HUDEP-2 (cell line): Measurements from ENCODE around the gene TEX13B.

ENCODE experiments used
- DNase-seq, 76 experiments: peaks; one replicate each; lab custom pipeline; 2025; ENCODE audit not compliant: unreplicated experiment in 76 of 76; lab: John Stamatoyannopoulos, UW

Gene TEX13B

GRCh38 chrX:107940095-107940494 is 42.1 kb downstream of the TEX13B start:
- DNase-seq = no peak

DNA sequence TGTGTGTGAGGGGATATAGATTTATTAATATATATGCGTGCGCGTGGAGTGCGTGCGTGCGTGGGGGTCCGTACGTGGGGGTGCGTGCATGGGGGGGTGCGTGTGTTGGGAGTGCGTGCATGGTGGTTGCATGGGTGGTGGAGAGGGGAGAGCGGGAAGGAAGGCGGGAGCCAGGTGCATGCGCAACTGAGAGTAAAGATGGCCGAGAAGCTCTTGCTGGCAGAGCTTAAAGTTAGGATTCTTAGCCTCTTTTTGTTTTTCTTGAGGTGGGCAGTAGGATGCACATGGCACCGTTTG is 45.8 kb downstream of the TEX13B start:
- DNase-seq = no peak

DNA sequence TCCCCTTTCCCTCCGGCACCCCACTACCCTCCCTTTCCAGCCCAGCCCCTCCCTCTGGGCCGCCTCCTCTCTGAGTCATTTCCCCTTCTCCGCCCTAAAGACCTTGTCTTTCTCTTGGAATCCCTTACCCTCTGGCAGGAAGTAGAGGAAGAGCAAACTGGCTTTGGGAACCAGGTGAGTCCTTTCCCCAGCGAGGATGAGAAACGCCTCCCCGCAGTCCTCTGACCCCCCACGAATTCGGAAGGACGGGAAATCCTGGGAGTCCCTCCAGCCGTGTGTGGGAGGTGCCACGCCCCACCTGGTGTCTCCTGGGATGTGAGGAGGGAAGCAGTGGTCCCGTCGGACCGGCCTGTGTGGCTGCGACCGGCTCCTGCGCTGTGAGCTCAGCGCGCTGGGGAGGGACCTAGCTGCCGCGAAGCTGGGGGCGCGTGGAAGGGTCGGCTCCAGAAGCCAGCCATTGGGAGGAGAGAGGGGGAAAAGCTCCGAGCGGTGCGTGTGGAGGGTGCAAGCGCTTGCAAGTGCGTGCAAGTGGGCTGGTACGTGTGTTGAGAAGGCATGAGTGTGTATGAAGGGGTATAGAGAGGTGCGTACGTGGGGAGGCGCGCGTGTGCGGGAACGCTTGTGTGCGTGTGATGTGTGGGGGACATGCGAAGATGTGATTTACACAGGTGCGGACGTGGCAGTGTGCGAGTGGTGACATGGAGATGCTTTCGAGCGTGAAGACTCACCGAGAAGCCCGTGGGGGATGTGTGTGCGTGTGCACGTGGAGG is 46.3 kb downstream of the TEX13B start:
- DNase-seq = no peak

GRCh38 chrX:107935200-107935599 is 47.0 kb downstream of the TEX13B start:
- no peak for DNase-seq

DNA sequence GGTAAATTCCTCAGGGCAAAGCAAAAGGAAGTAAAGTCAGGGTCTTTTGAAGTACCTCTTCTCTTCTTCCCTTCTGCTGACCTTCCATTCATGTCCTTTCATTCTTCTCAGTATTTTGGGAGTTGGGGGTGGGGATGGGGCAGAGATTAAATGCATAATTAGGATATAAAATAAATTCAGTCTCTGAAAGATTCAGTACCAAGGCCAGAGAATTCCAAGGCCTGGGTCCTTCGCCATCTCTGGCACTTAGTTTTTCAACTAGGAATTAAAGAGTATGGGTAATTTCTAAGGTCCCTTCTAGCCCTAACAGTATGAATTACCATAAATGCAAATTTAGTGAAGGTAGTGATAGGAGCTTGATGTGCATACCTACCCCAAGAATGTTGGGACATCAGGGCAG is 47.9 kb downstream of the TEX13B start:
- DNase-seq = no peak
